ENCODE data around the gene ZNF331.

The ZNF331 gene

DNA sequence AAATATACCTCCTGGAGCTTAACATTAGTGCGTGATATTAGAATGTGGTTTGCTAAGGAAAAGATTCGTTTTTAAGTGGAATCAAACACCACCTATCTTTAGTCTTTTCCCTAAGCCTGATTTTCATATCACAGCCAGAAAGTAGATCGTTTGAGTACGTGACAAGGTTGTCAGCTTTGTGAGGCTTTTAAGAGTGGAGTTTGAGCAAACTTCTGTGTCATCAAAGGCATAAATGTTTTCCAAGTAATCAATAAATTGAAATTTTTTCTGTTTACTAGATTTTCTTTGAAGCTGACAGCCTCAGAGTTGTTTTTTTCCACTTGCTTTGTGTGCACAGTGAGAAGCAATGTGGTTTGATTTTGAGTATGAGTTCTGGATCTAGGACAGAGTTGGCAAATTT lies 6.5 kb upstream of the ZNF331 start:
- Histone ChIP-seq H3K79me2 (ENCODE audit: insufficient read depth, low read depth) (no peaks in the 10 kb centered on the region), H2AFZ (ENCODE audit: low read depth) (no peak overlapping the region), H3K4me1 (ENCODE audit: low read depth, poor library complexity, severe bottlenecking) (no peaks in the 10 kb centered on the region), H3K9ac (no peak overlapping the region), H3K4me3 (IDR thresholded peaks at IDR 0.05; ENCODE audit: insufficient read depth, low read depth, low read length) (no peak overlapping the region), H4K20me1 (ENCODE audit: insufficient read depth) (no peaks in the 10 kb centered on the region), H3K36me3 (ENCODE audit: insufficient read depth) (no peaks in the 10 kb centered on the region), H3K27ac (no peak overlapping the region), H3K4me2 (no peak overlapping the region), H3K27me3 (ENCODE audit: insufficient read depth, low read depth) (no peaks in the 10 kb centered on the region)
- TF ChIP-seq, protein P1, sequence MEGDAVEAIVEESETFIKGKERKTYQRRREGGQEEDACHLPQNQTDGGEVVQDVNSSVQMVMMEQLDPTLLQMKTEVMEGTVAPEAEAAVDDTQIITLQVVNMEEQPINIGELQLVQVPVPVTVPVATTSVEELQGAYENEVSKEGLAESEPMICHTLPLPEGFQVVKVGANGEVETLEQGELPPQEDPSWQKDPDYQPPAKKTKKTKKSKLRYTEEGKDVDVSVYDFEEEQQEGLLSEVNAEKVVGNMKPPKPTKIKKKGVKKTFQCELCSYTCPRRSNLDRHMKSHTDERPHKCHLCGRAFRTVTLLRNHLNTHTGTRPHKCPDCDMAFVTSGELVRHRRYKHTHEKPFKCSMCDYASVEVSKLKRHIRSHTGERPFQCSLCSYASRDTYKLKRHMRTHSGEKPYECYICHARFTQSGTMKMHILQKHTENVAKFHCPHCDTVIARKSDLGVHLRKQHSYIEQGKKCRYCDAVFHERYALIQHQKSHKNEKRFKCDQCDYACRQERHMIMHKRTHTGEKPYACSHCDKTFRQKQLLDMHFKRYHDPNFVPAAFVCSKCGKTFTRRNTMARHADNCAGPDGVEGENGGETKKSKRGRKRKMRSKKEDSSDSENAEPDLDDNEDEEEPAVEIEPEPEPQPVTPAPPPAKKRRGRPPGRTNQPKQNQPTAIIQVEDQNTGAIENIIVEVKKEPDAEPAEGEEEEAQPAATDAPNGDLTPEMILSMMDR (conservative IDR thresholded peaks at IDR 0.05; ENCODE audit: low read depth, low read length) = no peak

DNA sequence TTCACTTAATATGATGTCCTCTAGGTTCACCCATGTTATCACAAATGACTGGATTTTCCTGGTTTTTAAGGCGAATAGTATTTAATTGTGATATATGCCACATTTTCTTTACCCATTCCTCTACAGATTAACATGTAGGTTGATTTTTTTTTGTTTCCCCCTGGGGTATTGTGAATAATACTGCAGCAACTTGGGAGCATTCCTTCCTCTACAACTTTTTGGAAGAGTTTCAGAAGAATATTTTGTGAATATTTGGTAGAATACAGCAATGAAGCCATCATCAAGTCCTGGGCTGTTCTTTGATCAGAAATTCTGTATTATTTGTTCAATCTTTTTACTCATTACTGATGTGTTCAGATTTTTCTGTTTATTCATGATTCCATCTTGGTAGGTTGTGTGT lies 5.6 kb upstream of the ZNF331 start:
- TF ChIP-seq, protein P1 (conservative IDR thresholded peaks at IDR 0.05; ENCODE audit: low read depth, low read length) = no peak
- Histone ChIP-seq H3K4me2 (no peak overlapping the region), H4K20me1 (ENCODE audit: insufficient read depth) (no peaks in the 10 kb centered on the region), H3K4me3 (IDR thresholded peaks at IDR 0.05; ENCODE audit: insufficient read depth, low read depth, low read length) (no peak overlapping the region), H3K9ac (no peak overlapping the region), H3K27me3 (ENCODE audit: insufficient read depth, low read depth) (no peaks in the 10 kb centered on the region), H2AFZ (ENCODE audit: low read depth) (no peak overlapping the region), H3K27ac (no peak overlapping the region), H3K79me2 (ENCODE audit: insufficient read depth, low read depth) (no peaks in the 10 kb centered on the region), H3K36me3 (ENCODE audit: insufficient read depth) (no peaks in the 10 kb centered on the region), H3K4me1 (ENCODE audit: low read depth, poor library complexity, severe bottlenecking) (no peaks in the 10 kb centered on the region)

DNA sequence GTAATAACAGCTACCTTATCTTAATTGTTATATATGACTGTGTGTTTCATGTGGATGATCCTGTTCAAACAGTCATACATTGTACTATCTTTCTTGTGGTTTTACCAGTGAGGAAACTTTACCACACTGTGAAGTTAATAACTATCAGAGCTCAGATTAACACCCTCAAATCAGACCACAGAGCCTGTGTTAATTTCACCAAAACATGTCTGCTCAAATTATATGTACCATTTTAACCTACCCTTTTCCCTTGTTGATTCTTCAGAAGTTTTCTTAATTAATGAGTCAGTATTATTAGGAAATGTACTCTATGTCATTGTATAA lies 1.8 kb upstream of the ZNF331 start:
- Histone ChIP-seq H3K27me3 (ENCODE audit: insufficient read depth, low read depth) (no peaks in the 10 kb centered on the region), H3K4me2 (no peak overlapping the region), H4K20me1 (ENCODE audit: insufficient read depth) (no peaks in the 10 kb centered on the region), H2AFZ (ENCODE audit: low read depth) (no peak overlapping the region), H3K4me3 (IDR thresholded peaks at IDR 0.05; ENCODE audit: insufficient read depth, low read depth, low read length) (no peak overlapping the region), H3K9ac (no peak overlapping the region), H3K4me1 (ENCODE audit: low read depth, poor library complexity, severe bottlenecking) (no peaks in the 10 kb centered on the region), H3K79me2 (ENCODE audit: insufficient read depth, low read depth) (no peaks in the 10 kb centered on the region), H3K36me3 (ENCODE audit: insufficient read depth) (no peaks in the 10 kb centered on the region), H3K27ac (no peak overlapping the region)
- TF ChIP-seq, protein P1 (conservative IDR thresholded peaks at IDR 0.05; ENCODE audit: low read depth, low read length) = no peak

DNA sequence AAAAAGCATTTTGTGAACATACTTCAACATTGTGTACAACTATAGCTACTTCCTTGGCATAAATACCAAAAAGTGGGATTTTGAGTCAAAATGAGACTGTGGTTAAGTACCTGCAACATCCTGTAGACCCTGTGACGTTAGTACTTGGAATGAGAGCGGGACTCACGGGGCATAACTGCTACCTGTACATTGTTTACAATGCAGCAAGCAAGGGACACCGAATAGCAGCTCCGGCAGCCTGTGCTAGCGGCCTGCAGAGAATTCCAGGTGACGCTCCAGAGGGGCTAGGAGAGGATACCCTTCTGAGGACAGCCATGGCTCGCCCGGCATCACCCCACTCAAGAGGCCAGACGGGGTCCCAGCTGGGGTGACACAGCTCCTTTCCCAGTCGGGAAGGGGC lies 824 bp upstream of the ZNF331 start:
- no peak overlapping the region for H3K4me2 ChIP-seq
- H3K4me1 ChIP-seq (ENCODE audit: low read depth, poor library complexity, severe bottlenecking) = no peaks in the 10 kb centered on the region
- H3K9ac ChIP-seq = no peak overlapping the region
- no peaks in the 10 kb centered on the region for H3K27me3 ChIP-seq (ENCODE audit: insufficient read depth, low read depth)
- no peak overlapping the region for H2AFZ ChIP-seq (ENCODE audit: low read depth)
- H4K20me1 ChIP-seq (ENCODE audit: insufficient read depth) = no peaks in the 10 kb centered on the region
- no peaks in the 10 kb centered on the region for H3K79me2 ChIP-seq (ENCODE audit: insufficient read depth, low read depth)
- TF ChIP-seq, protein P1 (conservative IDR thresholded peaks at IDR 0.05; ENCODE audit: low read depth, low read length) = no peak
- H3K27ac ChIP-seq = no peak overlapping the region
- H3K36me3 ChIP-seq (ENCODE audit: insufficient read depth) = no peaks in the 10 kb centered on the region
- no peak overlapping the region for H3K4me3 ChIP-seq (IDR thresholded peaks at IDR 0.05; ENCODE audit: insufficient read depth, low read depth, low read length)
